SK-N-SH treated with all-trans-retinoic acid at 6 μM for 48 hours (cell line): Measurements from ENCODE around the gene SRBD1.

Source experiments
- ATAC-seq: fragments of 200-7000 bp; cut with Tn5 transposase; 3 replicates; pipeline ENCODE4 v1.9.1; 2020; ENCODE audit warnings: mild to moderate bottlenecking, moderate library complexity
- ARNTL ChIP-seq: fragments of 450-650 bp; formaldehyde crosslinking; IDR thresholded peaks from 2 replicates; pipeline ENCODE4 v1.5.0; 2020; ENCODE audit warnings: low read depth, mild to moderate bottlenecking, moderate library complexity, borderline replicate concordance
- BACH2 ChIP-seq: fragments of 250-450 bp; sonication (Bioruptor Pico); IDR thresholded peaks from 2 replicates; pipeline ENCODE4 v1.9.0; 2021; ENCODE audit warnings: mild to moderate bottlenecking, borderline replicate concordance
- CREB5 ChIP-seq: fragments of 250-450 bp; sonication (Bioruptor Pico); IDR thresholded peaks from 2 replicates; pipeline ENCODE4 v1.5.1; 2020; ENCODE audit warnings: low read depth, mild to moderate bottlenecking, moderate library complexity
- CSDC2 ChIP-seq: fragments of 250-450 bp; sonication (Bioruptor Pico); IDR thresholded peaks from 2 replicates; pipeline ENCODE4 v1.5.0; 2020; ENCODE audit warnings: mild to moderate bottlenecking, moderate library complexity
- CSRNP3 ChIP-seq: fragments of 250-450 bp; sonication (Bioruptor Pico); IDR thresholded peaks from 2 replicates; pipeline ENCODE4 v1.5.1; 2021; ENCODE audit warnings: mild to moderate bottlenecking, moderate library complexity
- ESRRG ChIP-seq: fragments of 250-450 bp; sonication (Bioruptor Pico); IDR thresholded peaks from 2 replicates; pipeline ENCODE4 v1.6.1; 2021; ENCODE audit warnings: mild to moderate bottlenecking
- GLIS3 ChIP-seq: fragments of 250-450 bp; sonication (Bioruptor Pico); IDR thresholded peaks from 2 replicates; pipeline ENCODE4 v1.5.0; 2020; ENCODE audit warnings: mild to moderate bottlenecking, moderate library complexity
- PATZ1 ChIP-seq: fragments of 250-450 bp; sonication (Bioruptor Pico); IDR thresholded peaks from 2 replicates; pipeline ENCODE4 v1.8.0; 2020; ENCODE audit warnings: mild to moderate bottlenecking, moderate library complexity, borderline replicate concordance
- POU6F1 ChIP-seq: fragments of 250-450 bp; sonication (Bioruptor Pico); IDR thresholded peaks from 2 replicates; pipeline ENCODE4 v1.8.0; 2021; ENCODE audit warnings: low read depth, mild to moderate bottlenecking, moderate library complexity, borderline replicate concordance
- PPARA ChIP-seq: fragments of 250-450 bp; sonication (Bioruptor Pico); IDR thresholded peaks from 2 replicates; pipeline ENCODE4 v1.5.0; 2020; ENCODE audit warnings: mild to moderate bottlenecking, borderline replicate concordance
- RARB ChIP-seq: fragments of 250-450 bp; sonication (Bioruptor Pico); IDR thresholded peaks from 2 replicates; pipeline ENCODE4 v1.8.0; 2021; ENCODE audit warnings: mild to moderate bottlenecking, moderate library complexity
- SNAI2 ChIP-seq: fragments of 250-450 bp; sonication (Bioruptor Pico); IDR thresholded peaks from 2 replicates; pipeline ENCODE4 v1.5.0; 2020; ENCODE audit warnings: mild to moderate bottlenecking, moderate library complexity
- TCF4 ChIP-seq: fragments of 250-450 bp; sonication (Bioruptor Pico); IDR thresholded peaks from 2 replicates; pipeline ENCODE4 v1.8.0; 2021; ENCODE audit warnings: mild to moderate bottlenecking, moderate library complexity, borderline replicate concordance
- TOX ChIP-seq: fragments of 250-450 bp; sonication (Bioruptor Pico); IDR thresholded peaks from 2 replicates; pipeline ENCODE4 v1.8.0; 2021; ENCODE audit warnings: mild to moderate bottlenecking, moderate library complexity, borderline replicate concordance
- ZC3H10 ChIP-seq: fragments of 250-450 bp; sonication (Bioruptor Pico); IDR thresholded peaks from 2 replicates; pipeline ENCODE4 v1.5.1; 2021; ENCODE audit warnings: mild to moderate bottlenecking, moderate library complexity
- ZFP3 ChIP-seq: fragments of 250-450 bp; sonication (Bioruptor Pico); IDR thresholded peaks from 2 replicates; pipeline ENCODE4 v1.5.0; 2020; ENCODE audit warnings: mild to moderate bottlenecking, moderate library complexity
- ZFP30 ChIP-seq: fragments of 450-650 bp; formaldehyde crosslinking; IDR thresholded peaks from 2 replicates; pipeline ENCODE4 v1.5.0; 2022; ENCODE audit warnings: mild to moderate bottlenecking, moderate library complexity
- ZNF565 ChIP-seq: fragments of 450-650 bp; formaldehyde crosslinking; conservative IDR thresholded peaks from 2 replicates; pipeline ENCODE4 v1.5.0; 2020; ENCODE audit warnings: low read depth, mild to moderate bottlenecking, moderate library complexity
- ZNF70 ChIP-seq: fragments of 450-650 bp; formaldehyde crosslinking; IDR thresholded peaks from 2 replicates; pipeline ENCODE4 v1.5.0; 2020; ENCODE audit warnings: mild to moderate bottlenecking, moderate library complexity
- ZNF8 ChIP-seq: fragments of 450-650 bp; formaldehyde crosslinking; IDR thresholded peaks from 2 replicates; pipeline ENCODE4 v1.5.0; 2020; ENCODE audit warnings: mild to moderate bottlenecking, moderate library complexity

The SRBD1 gene

GRCh38 chr2:45637440-45637839 lies 26.4 kb upstream of the SRBD1 start (continued):
- no peak for TF ChIP-seq TCF4 (CRISPR knock-in tag)
- TF ChIP-seq ZC3H10 (CRISPR knock-in tag), result no peak

GRCh38 chr2:45636008-45636407 lies 24.9 kb upstream of the SRBD1 start:
- ATAC-seq, result no peak
- TF ChIP-seq POU6F1 (no peak), GLIS3 (CRISPR knock-in tag) (no peak), TCF4 (CRISPR knock-in tag) (no peak), ZNF8 (CRISPR knock-in tag) (no peak), ZFP30 (CRISPR knock-in tag) (no peak), SNAI2 (CRISPR knock-in tag) (no peak)

GRCh38 chr2:45634223-45634622 lies 23.2 kb upstream of the SRBD1 start:
- TF ChIP-seq ZNF70 (no peak), POU6F1 (no peak)
- no peak for ATAC-seq

GRCh38 chr2:45631955-45632354 lies 20.9 kb upstream of the SRBD1 start:
- TF ChIP-seq PPARA (CRISPR knock-in tag), result no peak
- no peak for TF ChIP-seq CSRNP3 (CRISPR knock-in tag)
- no peak for TF ChIP-seq BACH2 (CRISPR knock-in tag)
- TF ChIP-seq RARB (CRISPR knock-in tag), result no peak
- no peak for TF ChIP-seq ZNF8 (CRISPR knock-in tag)
- no peak for TF ChIP-seq ZFP3
- TF ChIP-seq ARNTL, result no peak
- TF ChIP-seq ZNF565 (CRISPR knock-in tag), result no peak
- no peak for TF ChIP-seq ESRRG
- no peak for TF ChIP-seq TCF4 (CRISPR knock-in tag)
- no peak for TF ChIP-seq POU6F1
- TF ChIP-seq GLIS3 (CRISPR knock-in tag), result no peak
- no peak for TF ChIP-seq SNAI2 (CRISPR knock-in tag)
- TF ChIP-seq ZNF70, result no peak
- TF ChIP-seq CREB5, result no peak
- no peak for TF ChIP-seq TOX (CRISPR knock-in tag)
- TF ChIP-seq CSDC2 (CRISPR knock-in tag), result no peak
- no peak for TF ChIP-seq PATZ1 (CRISPR knock-in tag)
- TF ChIP-seq ZFP30 (CRISPR knock-in tag), result no peak
- no peak for TF ChIP-seq ZC3H10 (CRISPR knock-in tag)
- TF ChIP-seq, all 23 proteins: peak for 0

More at GRCh38 chr2:45631955-45632354, 20.9 kb upstream of the SRBD1 start:
- ATAC-seq, result no peak
